Loucy (cell line): ENCODE data around the gene CADM2.
"Not testable (repeated sequence)": the region's sequence is repeated elsewhere in the genome, so short reads cannot be mapped to it uniquely, and the experiment has no call there.

ENCODE experiments used
- H2AFZ ChIP-seq: fragments of 200-600 bp; sonication (generic); 2 replicates; pipeline ENCODE4 v1.6.0; 2016; ENCODE audit warnings: antibody characterized with exemption, mild to moderate bottlenecking, low read length, moderate library complexity
- H3F3A ChIP-seq: fragments of 200-600 bp; 2 replicates; pipeline ENCODE4 v1.6.0; 2016; ENCODE audit warnings: antibody characterized with exemption, low read depth, mild to moderate bottlenecking
- H3K27me3 ChIP-seq: fragments of 200-600 bp; sonication (generic); 2 replicates; pipeline ENCODE4 v1.6.1; 2014; ENCODE audit warnings: low read length, mild to moderate bottlenecking; ENCODE audit not compliant: insufficient read depth, poor library complexity, severe bottlenecking
- H3K36me3 ChIP-seq: fragments of 200-600 bp; sonication (generic); 2 replicates; pipeline ENCODE4 v1.6.1; 2016; ENCODE audit warnings: low read length; ENCODE audit not compliant: insufficient read depth
- H3K4me1 ChIP-seq: fragments of 200-600 bp; sonication (generic); 2 replicates; pipeline ENCODE4 v1.5.1; 2014; ENCODE audit warnings: low read length, mild to moderate bottlenecking; ENCODE audit not compliant: insufficient read depth, poor library complexity, severe bottlenecking
- H3K4me2 ChIP-seq: fragments of 200-600 bp; sonication (generic); 2 replicates; pipeline ENCODE4 v1.6.0; 2014; ENCODE audit warnings: antibody characterized with exemption, low read length, low read depth, mild to moderate bottlenecking; ENCODE audit not compliant: poor library complexity, severe bottlenecking
- H3K4me3 ChIP-seq: fragments of 200-600 bp; sonication (generic); 2 replicates; pipeline ENCODE4 v1.5.1; 2014; ENCODE audit warnings: low read length, mild to moderate bottlenecking, mixed read lengths; ENCODE audit not compliant: poor library complexity, severe bottlenecking
- H3K79me2 ChIP-seq: fragments of 200-600 bp; sonication (generic); 2 replicates; pipeline ENCODE4 v1.6.1; 2014; ENCODE audit warnings: low read length; ENCODE audit not compliant: insufficient read depth
- H3K9ac ChIP-seq: fragments of 200-600 bp; sonication (generic); 2 replicates; pipeline ENCODE4 v1.6.0; 2014; ENCODE audit warnings: mild to moderate bottlenecking, low read depth, low read length, moderate library complexity; ENCODE audit not compliant: poor library complexity, severe bottlenecking
- H3K9me2 ChIP-seq: fragments of 200-600 bp; sonication (generic); replicated peaks from 2 replicates; pipeline ENCODE4 v1.6.1; 2016; ENCODE audit warnings: low read depth, low read length, mixed read lengths
- H3K9me3 ChIP-seq: fragments of 200-600 bp; sonication (generic); 2 replicates; pipeline ENCODE4 v1.6.1; 2014; ENCODE audit warnings: mild to moderate bottlenecking, antibody characterized with exemption, low read length, low read depth; ENCODE audit not compliant: insufficient read depth
- H4K20me1 ChIP-seq: fragments of 200-600 bp; sonication (generic); 2 replicates; pipeline ENCODE4 v1.6.0; 2014; ENCODE audit warnings: antibody characterized with exemption, low read length, mild to moderate bottlenecking; ENCODE audit not compliant: insufficient read depth, poor library complexity, severe bottlenecking
- CTCF ChIP-seq: fragments of 200-600 bp; sonication (generic); conservative IDR thresholded peaks from 2 replicates; pipeline ENCODE4 v1.5.1; 2014; ENCODE audit warnings: mild to moderate bottlenecking, antibody characterized with exemption, low read length
- EZH2phosphoT487 ChIP-seq: fragments of 200-600 bp; IDR thresholded peaks from 2 replicates; pipeline ENCODE4 v1.6.1; 2018; ENCODE audit warnings: antibody characterized with exemption, mild to moderate bottlenecking, moderate library complexity, borderline replicate concordance

Gene CADM2

GRCh38 chr3:85979034-85979433 is 1020.2 kb downstream of the CADM2 start:
- no peak overlapping the region for H2AFZ ChIP-seq
- H3K79me2 ChIP-seq: no peaks in the 10 kb centered on the region
- no peaks in the 10 kb centered on the region for H3K27me3 ChIP-seq
- H4K20me1 ChIP-seq: no peaks in the 10 kb centered on the region
- no peaks in the 10 kb centered on the region for H3K36me3 ChIP-seq
- no peaks in the 10 kb centered on the region for H3K9me3 ChIP-seq
- TF ChIP-seq CTCF (no peak), EZH2phosphoT487 (no peak)
- H3F3A ChIP-seq: no peaks in the 10 kb centered on the region
- no peak overlapping the region for H3K4me3 ChIP-seq
- H3K9ac ChIP-seq: no peak overlapping the region
- H3K4me2 ChIP-seq: no peak overlapping the region
- no peaks in the 10 kb centered on the region for H3K4me1 ChIP-seq
- no peaks in the 10 kb centered on the region for H3K9me2 ChIP-seq

- not testable (repeated sequence) for H3K36me3 ChIP-seq, H3K27me3 ChIP-seq, H3K4me3 ChIP-seq, H3K9me2 ChIP-seq, H2AFZ ChIP-seq, H3K9ac ChIP-seq, H3K79me2 ChIP-seq, H4K20me1 ChIP-seq, H3K9me3 ChIP-seq, H3K4me1 ChIP-seq, H3K4me2 ChIP-seq, H3F3A ChIP-seq
Observed at GRCh38 chr3:85989581-85989980, 1030.8 kb downstream of the CADM2 start.

- Histone ChIP-seq H3F3A (no peaks in the 10 kb centered on the region), H3K9me2 (0 out of 2 replicates have a peak, but pooled peaks cover 6% of the 10 kb centered on the region), H3K4me2 (no peak overlapping the region), H3K4me3 (no peak overlapping the region), H3K4me1 (no peaks in the 10 kb centered on the region), H3K36me3 (no peaks in the 10 kb centered on the region), H4K20me1 (no peaks in the 10 kb centered on the region), H3K27me3 (no peaks in the 10 kb centered on the region), H2AFZ (no peak overlapping the region), H3K9me3 (no peaks in the 10 kb centered on the region), H3K9ac (no peak overlapping the region), H3K79me2 (no peaks in the 10 kb centered on the region)
- TF ChIP-seq EZH2phosphoT487 (no peak), CTCF (no peak)
Observed at GRCh38 chr3:86029590-86029989, 1070.8 kb downstream of the CADM2 start.

- Histone ChIP-seq H3K79me2 (no peaks in the 10 kb centered on the region), H3K9me3 (no peaks in the 10 kb centered on the region), H3K36me3 (no peaks in the 10 kb centered on the region), H3F3A (no peaks in the 10 kb centered on the region), H3K27me3 (no peaks in the 10 kb centered on the region), H2AFZ (no peak overlapping the region), H3K4me2 (no peak overlapping the region), H3K9ac (no peak overlapping the region), H3K4me1 (no peaks in the 10 kb centered on the region), H3K9me2 (0 out of 2 replicates have a peak, but pooled peaks cover 6% of the 10 kb centered on the region), H3K4me3 (no peak overlapping the region), H4K20me1 (no peaks in the 10 kb centered on the region)
- TF ChIP-seq EZH2phosphoT487 (no peak), CTCF (no peak)
Observed at GRCh38 chr3:86037916-86038315, 1079.1 kb downstream of the CADM2 start.
